Parathyroid adenoma (tissue), 2 donors: Measurements from ENCODE around the gene SAPCD1.

Experiments
- H2AFZ ChIP-seq: fragments of 300-600 bp; sonication (generic); one replicate; pipeline ENCODE4 v1.7.0; 2017; ENCODE audit warnings: antibody characterized with exemption, mild to moderate bottlenecking
- H3K27ac ChIP-seq: fragments of 300-600 bp; sonication (generic); one replicate; pipeline ENCODE4 v1.7.0; 2017
- H3K27me3 ChIP-seq: fragments of 300-600 bp; sonication (generic); one replicate; pipeline ENCODE4 v1.7.0; 2017; ENCODE audit warnings: low read length; ENCODE audit not compliant: control insufficient read depth, insufficient read depth
- H3K36me3 ChIP-seq: fragments of 300-600 bp; sonication (generic); one replicate; pipeline ENCODE4 v1.7.0; 2017; ENCODE audit warnings: low read length; ENCODE audit not compliant: control insufficient read depth, insufficient read depth
- H3K4me1 ChIP-seq: fragments of 300-600 bp; sonication (generic); one replicate; pipeline ENCODE4 v1.7.0; 2017; ENCODE audit warnings: control low read depth
- H3K4me2 ChIP-seq: fragments of 300-600 bp; sonication (generic); one replicate; pipeline ENCODE4 v1.7.0; 2017; ENCODE audit warnings: low read length
- H3K4me3 ChIP-seq: fragments of 300-600 bp; sonication (generic); one replicate; pipeline ENCODE4 v1.7.0; 2017; ENCODE audit warnings: low read depth, low read length
- H3K79me2 ChIP-seq: fragments of 300-600 bp; sonication (generic); one replicate; pipeline ENCODE4 v1.7.0; 2017; ENCODE audit warnings: control low read depth
- H3K9ac ChIP-seq: fragments of 300-600 bp; sonication (generic); one replicate; pipeline ENCODE4 v1.7.0; 2017; ENCODE audit warnings: mild to moderate bottlenecking
- H3K9me3 ChIP-seq: fragments of 300-600 bp; sonication (generic); one replicate; pipeline ENCODE4 v1.7.0; 2017; ENCODE audit warnings: low read length; ENCODE audit not compliant: control insufficient read depth
- TF ChIP-seq, protein P1 (sequence below): fragments of 300-600 bp; sonication (generic); IDR thresholded peaks from one replicate; pipeline ENCODE4 v1.7.0; 2017; ENCODE audit warnings: antibody characterized with exemption, mild to moderate bottlenecking
- donor health status: primary hyperparathyroidism.

SAPCD1 gene

DNA sequence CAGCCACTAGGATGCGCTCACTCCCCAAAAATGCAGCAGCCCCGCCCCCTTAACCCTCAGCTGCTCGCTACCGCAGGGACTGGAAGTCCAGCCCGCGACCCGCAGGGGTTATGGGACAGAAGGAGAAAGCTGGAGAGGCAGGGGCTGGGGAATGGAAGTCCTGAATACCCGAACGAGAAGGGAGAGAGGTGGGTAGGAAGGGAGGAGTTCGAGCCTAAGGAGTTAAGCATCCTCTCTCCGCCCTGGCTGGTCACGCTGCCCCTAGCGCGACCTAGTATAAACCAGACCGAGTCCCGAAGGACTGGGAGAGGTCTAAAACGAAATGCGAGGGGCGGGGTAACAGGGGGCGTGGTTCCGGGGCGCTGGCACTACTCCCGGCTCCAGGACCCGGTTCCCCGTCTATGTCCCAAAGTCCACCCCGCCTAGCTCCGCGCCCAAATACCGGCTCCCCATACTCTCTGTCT lies 32.9 kb upstream of the SAPCD1 start:
- H3K9me3 ChIP-seq = no peaks in the 10 kb centered on the region
- no peaks in the 10 kb centered on the region for H3K36me3 ChIP-seq
- H3K27me3 ChIP-seq = no peaks in the 10 kb centered on the region
- peak overlapping the region; percentile 98 for H3K4me2 ChIP-seq
- H3K9ac ChIP-seq = no peak overlapping the region
- H2AFZ ChIP-seq = peak overlapping the region; percentile 70
- H3K4me3 ChIP-seq = peak overlapping the region; percentile 94
- TF ChIP-seq, protein P1, sequence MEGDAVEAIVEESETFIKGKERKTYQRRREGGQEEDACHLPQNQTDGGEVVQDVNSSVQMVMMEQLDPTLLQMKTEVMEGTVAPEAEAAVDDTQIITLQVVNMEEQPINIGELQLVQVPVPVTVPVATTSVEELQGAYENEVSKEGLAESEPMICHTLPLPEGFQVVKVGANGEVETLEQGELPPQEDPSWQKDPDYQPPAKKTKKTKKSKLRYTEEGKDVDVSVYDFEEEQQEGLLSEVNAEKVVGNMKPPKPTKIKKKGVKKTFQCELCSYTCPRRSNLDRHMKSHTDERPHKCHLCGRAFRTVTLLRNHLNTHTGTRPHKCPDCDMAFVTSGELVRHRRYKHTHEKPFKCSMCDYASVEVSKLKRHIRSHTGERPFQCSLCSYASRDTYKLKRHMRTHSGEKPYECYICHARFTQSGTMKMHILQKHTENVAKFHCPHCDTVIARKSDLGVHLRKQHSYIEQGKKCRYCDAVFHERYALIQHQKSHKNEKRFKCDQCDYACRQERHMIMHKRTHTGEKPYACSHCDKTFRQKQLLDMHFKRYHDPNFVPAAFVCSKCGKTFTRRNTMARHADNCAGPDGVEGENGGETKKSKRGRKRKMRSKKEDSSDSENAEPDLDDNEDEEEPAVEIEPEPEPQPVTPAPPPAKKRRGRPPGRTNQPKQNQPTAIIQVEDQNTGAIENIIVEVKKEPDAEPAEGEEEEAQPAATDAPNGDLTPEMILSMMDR = peak; percentile 83
- peak overlapping the region; percentile 61 for H3K27ac ChIP-seq
- H3K4me1 ChIP-seq = peaks cover 4% of the 10 kb centered on the region
- no peaks in the 10 kb centered on the region for H3K79me2 ChIP-seq

DNA sequence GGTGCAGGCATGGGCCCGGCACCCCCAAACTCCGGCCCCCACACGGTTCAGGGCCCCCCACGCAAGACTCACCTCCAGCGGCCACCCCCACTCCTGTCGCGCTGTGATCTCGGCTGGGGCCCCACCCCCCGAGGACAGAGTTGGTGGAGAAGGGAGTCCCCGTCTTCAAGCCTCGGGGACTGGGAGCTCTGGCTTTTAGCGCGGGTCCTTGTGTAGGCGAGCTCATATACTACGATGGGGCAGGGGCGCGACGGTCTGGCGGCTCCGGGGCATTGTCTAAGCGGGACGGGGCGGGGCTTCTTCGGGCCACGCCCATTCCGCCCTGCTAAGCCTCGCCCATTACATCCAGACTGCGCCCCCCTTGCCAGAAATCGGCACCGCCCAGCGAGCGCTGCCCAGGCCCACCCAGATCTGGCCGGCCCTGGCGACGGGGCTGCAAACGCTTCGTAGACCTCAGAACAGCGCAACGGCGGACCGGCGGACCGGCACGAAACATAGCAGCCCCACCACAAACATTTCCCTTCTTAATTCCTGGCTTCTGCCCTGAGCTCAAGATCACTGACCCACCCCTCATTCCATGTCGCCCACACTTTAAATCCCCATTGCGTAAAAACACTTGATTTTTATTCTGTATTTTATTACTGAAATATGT lies 32.4 kb upstream of the SAPCD1 start:
- Histone ChIP-seq H3K36me3 (no peaks in the 10 kb centered on the region), H3K9ac (no peak overlapping the region), H3K27me3 (no peaks in the 10 kb centered on the region)

DNA sequence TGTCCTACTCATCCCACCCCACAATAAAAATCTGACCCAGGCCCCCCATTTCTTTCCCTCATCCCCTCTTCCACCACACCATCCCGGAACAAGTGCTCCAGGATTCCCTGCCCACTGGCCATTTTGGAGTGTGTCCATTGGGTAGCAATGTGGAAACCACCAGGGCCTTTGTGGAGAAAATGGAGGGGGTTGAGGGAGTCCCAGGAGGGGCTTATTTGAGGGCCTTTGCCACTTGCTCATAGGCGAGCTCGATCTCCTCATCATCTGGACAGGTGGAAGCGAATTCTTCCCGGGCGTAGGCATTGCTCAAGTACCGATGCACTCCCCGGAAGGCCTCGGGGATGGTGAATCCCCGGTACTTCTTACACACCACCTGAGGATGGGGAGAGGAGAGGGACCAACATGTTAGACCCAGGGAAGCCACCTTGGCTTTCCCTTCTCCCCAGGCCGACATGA lies 31.8 kb upstream of the SAPCD1 start:
- Histone ChIP-seq H2AFZ (no peak overlapping the region), H3K27ac (no peak overlapping the region), H3K4me2 (no peak overlapping the region), H3K9me3 (no peaks in the 10 kb centered on the region), H3K36me3 (no peaks in the 10 kb centered on the region), H3K27me3 (no peaks in the 10 kb centered on the region), H3K9ac (no peak overlapping the region), H3K79me2 (no peaks in the 10 kb centered on the region), H3K4me1 (peaks cover 5% of the 10 kb centered on the region), H3K4me3 (no peak overlapping the region)
- TF ChIP-seq, protein P1 = no peak

More for the DNA sequence above, 32.4 kb upstream of the SAPCD1 start:
- Histone ChIP-seq H3K4me1 (peaks cover 5% of the 10 kb centered on the region), H2AFZ (peak overlapping the region; percentile 70), H3K79me2 (no peaks in the 10 kb centered on the region), H3K4me3 (peak overlapping the region; percentile 94), H3K9me3 (no peaks in the 10 kb centered on the region), H3K27ac (peak overlapping the region; percentile 61), H3K4me2 (peak overlapping the region; percentile 98)
- TF ChIP-seq, protein P1 = no peak

DNA sequence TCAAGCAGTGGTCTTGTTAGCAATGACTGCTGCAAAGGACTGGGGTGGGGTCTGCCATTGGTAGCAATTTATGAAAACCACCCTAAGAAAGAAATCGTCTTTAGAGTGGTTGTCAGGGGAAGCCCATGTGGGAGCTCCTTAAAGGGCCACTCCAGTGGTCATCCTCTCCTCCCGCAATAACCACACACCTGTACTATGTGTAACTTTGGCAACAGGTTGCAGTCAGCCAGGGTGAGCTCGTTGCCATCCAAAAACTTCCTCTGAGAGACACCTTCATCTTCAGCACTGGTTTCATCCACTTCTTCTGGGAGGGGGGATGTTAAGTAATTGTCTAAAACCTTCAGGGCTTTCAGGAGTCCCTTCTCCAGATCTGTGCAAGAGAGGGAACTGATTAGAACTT lies 30.4 kb upstream of the SAPCD1 start:
- Histone ChIP-seq H3K36me3 (no peaks in the 10 kb centered on the region), H3K4me1 (peaks cover 5% of the 10 kb centered on the region)
- TF ChIP-seq, protein P1 = no peak

DNA sequence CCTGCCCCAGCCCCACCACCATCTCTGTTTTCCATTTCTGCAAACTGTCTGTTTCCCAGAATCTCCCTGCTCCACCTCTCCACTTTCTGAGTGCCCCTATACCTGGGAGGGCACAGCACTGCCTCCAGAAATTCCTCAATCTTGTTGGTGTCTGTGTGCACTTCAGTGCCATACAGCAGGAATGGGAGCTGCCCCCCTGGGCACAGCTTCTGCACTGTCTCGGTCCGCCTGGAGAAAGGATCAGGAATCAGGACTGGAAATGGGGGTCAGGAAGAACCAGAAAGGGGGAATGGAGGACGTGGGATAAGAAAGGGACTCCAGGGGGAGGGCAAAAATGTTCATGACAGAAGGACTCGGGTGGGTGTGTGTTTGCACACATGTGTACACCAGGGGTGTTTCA lies 28.7 kb upstream of the SAPCD1 start:
- Histone ChIP-seq H3K4me2 (no peak overlapping the region), H3K79me2 (no peaks in the 10 kb centered on the region), H3K4me1 (peaks cover 5% of the 10 kb centered on the region), H3K9ac (no peak overlapping the region), H3K4me3 (no peak overlapping the region), H3K9me3 (no peaks in the 10 kb centered on the region), H3K36me3 (no peaks in the 10 kb centered on the region), H3K27me3 (no peaks in the 10 kb centered on the region), H3K27ac (no peak overlapping the region), H2AFZ (no peak overlapping the region)
- TF ChIP-seq, protein P1 = no peak

More for the DNA sequence above, 30.4 kb upstream of the SAPCD1 start:
- Histone ChIP-seq H3K79me2 (no peaks in the 10 kb centered on the region), H3K9ac (no peak overlapping the region), H3K27me3 (no peaks in the 10 kb centered on the region), H3K4me2 (no peak overlapping the region), H3K9me3 (no peaks in the 10 kb centered on the region), H3K27ac (no peak overlapping the region), H3K4me3 (no peak overlapping the region), H2AFZ (no peak overlapping the region)
